GM12878 (cell line): ENCODE data around the gene MB. TPM values are rescaled to one million over a fixed set of nuclear protein-coding genes. Genes with fewer than 3 reads are reported as not detected.

Experiments
- DPF2 ChIP-seq: fragments of 450-650 bp; IDR thresholded peaks from 2 replicates; pipeline ENCODE4 v1.6.1; 2017; ENCODE audit warnings: mild to moderate bottlenecking
- HDGF ChIP-seq: fragments of 450-650 bp; IDR thresholded peaks from 2 replicates; pipeline ENCODE4 v1.6.1; 2016; ENCODE audit warnings: antibody characterized with exemption
- JUND ChIP-seq: IDR thresholded peaks from 2 replicates; pipeline ENCODE4 v1.6.1; 2012; ENCODE audit warnings: low read depth, mild to moderate bottlenecking, low read length, improper control_type of control experiment, moderate library complexity
- KAT2A ChIP-seq: conservative IDR thresholded peaks from 2 replicates; pipeline ENCODE4 v1.6.1; 2011; ENCODE audit warnings: low read depth, low read length; ENCODE audit not compliant: control insufficient read depth
- LARP7 ChIP-seq: fragments of 450-650 bp; IDR thresholded peaks from 2 replicates; pipeline ENCODE4 v1.6.1; 2017; ENCODE audit warnings: mild to moderate bottlenecking
- MEF2B ChIP-seq: fragments of 450-650 bp; IDR thresholded peaks from 2 replicates; pipeline ENCODE4 v1.6.1; 2018; ENCODE audit warnings: mild to moderate bottlenecking, moderate library complexity; ENCODE audit not compliant: partially characterized antibody, poor library complexity, severe bottlenecking
- YY1 ChIP-seq: IDR thresholded peaks from 2 replicates; pipeline ENCODE4 v1.6.1; 2011; ENCODE audit warnings: low read depth, mild to moderate bottlenecking, low read length
- polyA plus RNA-seq, 11 experiments: library from polyadenylated mRNA; depleted of rRNA in 4 of 11; unstranded in 6 of 11; stranded (reverse) in 5 of 11; fragments of >200 nt; fragmentation: Nextera tagmentation in 4 of 11; fragmentation: Illumina TruSeq in 1 of 11; extraction: Ambion mirVana in 4 of 11; extraction: Trizol in 1 of 11; gene quantifications; 1 replicate in 1 of 11; 2 replicates in 10 of 11; pipeline versions ENCODE4 v1.2.1 to v1.2.3, GENCODE V29; 2011 to 2016; ENCODE audit warnings: inconsistent platforms in 2 of 11, missing spikeins in 2 of 11, low read depth in 1 of 11
- total RNA-seq, 4 experiments: library from RNA; depleted of rRNA in 3 of 4; stranded (reverse); fragments of >200 nt in 3 of 4; fragmentation: Illumina TruSeq in 1 of 4; extraction: Trizol in 1 of 4; gene quantifications; 2 replicates each; pipeline versions ENCODE4 v1.2.1 to v1.2.3, GENCODE V29; 2013 to 2021
- TF ChIP-seq, protein P1 (sequence below): fragments of 450-650 bp; IDR thresholded peaks from 2 replicates; pipeline ENCODE4 v1.6.1; 2017; ENCODE audit warnings: antibody characterized with exemption, mild to moderate bottlenecking, moderate library complexity
- TF ChIP-seq, protein P2 (sequence below): fragments of 450-650 bp; IDR thresholded peaks from 2 replicates; pipeline ENCODE4 v1.6.1; 2017; ENCODE audit warnings: mild to moderate bottlenecking
- TF ChIP-seq, protein P3 (sequence below): fragments of 450-650 bp; IDR thresholded peaks from 2 replicates; pipeline ENCODE4 v1.6.1; 2016; ENCODE audit warnings: mild to moderate bottlenecking
- TF ChIP-seq, protein P4 (sequence below): IDR thresholded peaks from 2 replicates; pipeline ENCODE4 v1.6.1; 2011; ENCODE audit warnings: low read depth, low read length, improper control_type of control experiment, borderline replicate concordance

Gene MB
- total and polyA plus RNA-seq, 10 of the 15 experiments (the other 5 are each of a cell fraction or from before 2014, with no cell fraction given) = 0.09 to 0.41 (median 0.23) TPM; not detected in 3

DNA sequence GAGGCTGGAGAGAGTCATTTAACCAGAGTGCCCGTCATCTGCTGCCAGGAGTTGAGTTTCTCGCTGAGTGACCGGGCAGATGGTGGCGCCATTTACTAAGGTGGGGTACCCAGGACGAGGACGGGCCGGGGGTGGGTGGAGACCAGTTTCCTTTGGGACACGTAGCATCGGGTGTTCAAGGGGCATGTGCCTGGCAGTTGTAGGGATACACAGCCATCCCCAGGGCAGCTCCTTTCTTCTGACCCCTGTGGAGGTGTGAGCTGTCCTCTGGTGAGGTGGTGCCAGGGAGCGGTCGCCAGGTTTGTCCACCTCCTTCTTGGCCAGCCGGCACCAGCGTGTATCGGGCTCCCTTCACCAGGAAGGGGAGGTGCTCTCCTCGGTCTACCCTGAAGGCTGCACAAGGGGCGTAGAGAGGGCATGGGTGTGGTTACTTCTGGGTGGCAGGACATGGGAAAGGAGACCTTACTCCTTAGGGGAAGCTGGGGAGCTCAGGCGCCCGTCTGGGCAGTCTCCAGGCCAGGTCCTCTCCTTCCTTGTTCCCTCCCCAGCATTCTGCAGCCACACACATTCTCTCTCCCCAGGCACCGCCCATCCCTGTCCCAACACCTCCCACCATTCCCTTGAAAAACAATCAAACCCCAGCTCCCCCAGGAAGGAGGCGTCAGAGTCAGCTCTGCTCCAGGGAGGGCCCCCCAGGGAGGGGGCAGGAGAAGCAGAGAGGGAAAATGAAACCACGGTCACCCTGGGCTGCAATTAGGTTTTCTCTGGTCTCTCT, 10.3 kb upstream of the MB start (continued):
- TF ChIP-seq, protein P1, sequence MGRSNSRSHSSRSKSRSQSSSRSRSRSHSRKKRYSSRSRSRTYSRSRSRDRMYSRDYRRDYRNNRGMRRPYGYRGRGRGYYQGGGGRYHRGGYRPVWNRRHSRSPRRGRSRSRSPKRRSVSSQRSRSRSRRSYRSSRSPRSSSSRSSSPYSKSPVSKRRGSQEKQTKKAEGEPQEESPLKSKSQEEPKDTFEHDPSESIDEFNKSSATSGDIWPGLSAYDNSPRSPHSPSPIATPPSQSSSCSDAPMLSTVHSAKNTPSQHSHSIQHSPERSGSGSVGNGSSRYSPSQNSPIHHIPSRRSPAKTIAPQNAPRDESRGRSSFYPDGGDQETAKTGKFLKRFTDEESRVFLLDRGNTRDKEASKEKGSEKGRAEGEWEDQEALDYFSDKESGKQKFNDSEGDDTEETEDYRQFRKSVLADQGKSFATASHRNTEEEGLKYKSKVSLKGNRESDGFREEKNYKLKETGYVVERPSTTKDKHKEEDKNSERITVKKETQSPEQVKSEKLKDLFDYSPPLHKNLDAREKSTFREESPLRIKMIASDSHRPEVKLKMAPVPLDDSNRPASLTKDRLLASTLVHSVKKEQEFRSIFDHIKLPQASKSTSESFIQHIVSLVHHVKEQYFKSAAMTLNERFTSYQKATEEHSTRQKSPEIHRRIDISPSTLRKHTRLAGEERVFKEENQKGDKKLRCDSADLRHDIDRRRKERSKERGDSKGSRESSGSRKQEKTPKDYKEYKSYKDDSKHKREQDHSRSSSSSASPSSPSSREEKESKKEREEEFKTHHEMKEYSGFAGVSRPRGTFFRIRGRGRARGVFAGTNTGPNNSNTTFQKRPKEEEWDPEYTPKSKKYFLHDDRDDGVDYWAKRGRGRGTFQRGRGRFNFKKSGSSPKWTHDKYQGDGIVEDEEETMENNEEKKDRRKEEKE = no peak
- TF ChIP-seq JUND (no peak), KAT2A (no peak), YY1 (no peak), HDGF (no peak), LARP7 (0 out of 2 replicates have a peak, but pooled peaks have one; percentile 26), DPF2 (0 out of 2 replicates have a peak, but pooled peaks have one; percentile 27), MEF2B (no peak)
- TF ChIP-seq, protein P2, sequence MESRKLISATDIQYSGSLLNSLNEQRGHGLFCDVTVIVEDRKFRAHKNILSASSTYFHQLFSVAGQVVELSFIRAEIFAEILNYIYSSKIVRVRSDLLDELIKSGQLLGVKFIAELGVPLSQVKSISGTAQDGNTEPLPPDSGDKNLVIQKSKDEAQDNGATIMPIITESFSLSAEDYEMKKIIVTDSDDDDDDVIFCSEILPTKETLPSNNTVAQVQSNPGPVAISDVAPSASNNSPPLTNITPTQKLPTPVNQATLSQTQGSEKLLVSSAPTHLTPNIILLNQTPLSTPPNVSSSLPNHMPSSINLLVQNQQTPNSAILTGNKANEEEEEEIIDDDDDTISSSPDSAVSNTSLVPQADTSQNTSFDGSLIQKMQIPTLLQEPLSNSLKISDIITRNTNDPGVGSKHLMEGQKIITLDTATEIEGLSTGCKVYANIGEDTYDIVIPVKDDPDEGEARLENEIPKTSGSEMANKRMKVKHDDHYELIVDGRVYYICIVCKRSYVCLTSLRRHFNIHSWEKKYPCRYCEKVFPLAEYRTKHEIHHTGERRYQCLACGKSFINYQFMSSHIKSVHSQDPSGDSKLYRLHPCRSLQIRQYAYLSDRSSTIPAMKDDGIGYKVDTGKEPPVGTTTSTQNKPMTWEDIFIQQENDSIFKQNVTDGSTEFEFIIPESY = no peak
- TF ChIP-seq, protein P3, sequence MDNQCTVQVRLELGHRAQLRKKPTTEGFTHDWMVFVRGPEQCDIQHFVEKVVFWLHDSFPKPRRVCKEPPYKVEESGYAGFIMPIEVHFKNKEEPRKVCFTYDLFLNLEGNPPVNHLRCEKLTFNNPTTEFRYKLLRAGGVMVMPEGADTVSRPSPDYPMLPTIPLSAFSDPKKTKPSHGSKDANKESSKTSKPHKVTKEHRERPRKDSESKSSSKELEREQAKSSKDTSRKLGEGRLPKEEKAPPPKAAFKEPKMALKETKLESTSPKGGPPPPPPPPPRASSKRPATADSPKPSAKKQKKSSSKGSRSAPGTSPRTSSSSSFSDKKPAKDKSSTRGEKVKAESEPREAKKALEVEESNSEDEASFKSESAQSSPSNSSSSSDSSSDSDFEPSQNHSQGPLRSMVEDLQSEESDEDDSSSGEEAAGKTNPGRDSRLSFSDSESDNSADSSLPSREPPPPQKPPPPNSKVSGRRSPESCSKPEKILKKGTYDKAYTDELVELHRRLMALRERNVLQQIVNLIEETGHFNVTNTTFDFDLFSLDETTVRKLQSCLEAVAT = no peak
- TF ChIP-seq, protein P4, sequence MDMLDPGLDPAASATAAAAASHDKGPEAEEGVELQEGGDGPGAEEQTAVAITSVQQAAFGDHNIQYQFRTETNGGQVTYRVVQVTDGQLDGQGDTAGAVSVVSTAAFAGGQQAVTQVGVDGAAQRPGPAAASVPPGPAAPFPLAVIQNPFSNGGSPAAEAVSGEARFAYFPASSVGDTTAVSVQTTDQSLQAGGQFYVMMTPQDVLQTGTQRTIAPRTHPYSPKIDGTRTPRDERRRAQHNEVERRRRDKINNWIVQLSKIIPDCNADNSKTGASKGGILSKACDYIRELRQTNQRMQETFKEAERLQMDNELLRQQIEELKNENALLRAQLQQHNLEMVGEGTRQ = no peak
